ENCODE data around the gene SMARCA4.

- TF ChIP-seq CTCF (IDR thresholded peaks at IDR 0.05) = no peak
- no peak for TF ChIP-seq POLR2A (IDR thresholded peaks at IDR 0.05)
Measured at GRCh38 chr19:11101057-11101456, 140.2 kb downstream of the SMARCA4 start.
